Muscle of back (tissue), 11 donors: Measurements from ENCODE around the gene PYGB. TPM values are rescaled to one million over a fixed set of nuclear protein-coding genes. Genes with fewer than 3 reads are reported as not detected.
A peak's percentile ranks its signal among the peaks of the same experiment; 100 is the strongest.
"Not testable (repeated sequence)": the region's sequence is repeated elsewhere in the genome, so short reads cannot be mapped to it uniquely, and the experiment has no call there.

Source experiments
- DNase-seq, 3 donors: peaks; one replicate each; pipeline versions ENCODE4 v3.0.0 to v3.0.0-alpha.2; 2013
- polyA plus RNA-seq, 10 donors: library from polyadenylated mRNA; unstranded; fragments of 120-200 nt; gene quantifications; one replicate each; pipeline ENCODE4 v1.2.1, GENCODE V29; 2013; ENCODE audit not compliant: insufficient read length in 10 of 10

PYGB gene
- polyA plus RNA-seq, 10 donors, result 20.2 to 27.8 (median 23.7) TPM

DNA sequence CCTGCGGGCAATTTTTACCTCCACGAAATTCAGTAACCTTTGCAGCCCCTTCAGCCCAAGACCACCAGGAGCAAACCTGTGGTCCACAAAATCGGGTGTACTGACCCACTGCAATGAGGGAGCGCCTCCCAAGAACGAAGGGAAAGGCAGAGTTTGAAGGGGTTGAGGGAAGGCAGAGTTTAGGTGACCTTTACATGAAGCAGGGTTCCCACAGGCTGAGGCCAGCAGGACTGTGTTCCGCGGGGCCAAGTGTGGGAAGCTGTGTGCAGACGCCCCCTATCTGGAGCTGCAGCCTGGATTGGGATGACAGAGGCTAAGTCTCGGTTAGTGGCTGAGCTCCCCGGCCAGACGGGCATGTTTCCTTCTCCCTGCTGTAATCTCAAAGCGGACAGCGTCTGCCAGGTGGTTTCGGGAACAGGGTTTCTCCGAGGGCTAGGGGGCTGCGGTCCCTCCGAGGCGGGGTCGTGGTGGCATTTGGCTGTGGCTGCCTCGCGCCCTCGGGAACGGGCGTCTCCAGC is 826 bp upstream of the PYGB start:
- peak in 2 of 3 donors; percentile 46 to 77 for DNase-seq

- DNase-seq, result no peak
Measured at GRCh38 chr20:25247518-25247955, 348 bp upstream of the PYGB start.

DNA sequence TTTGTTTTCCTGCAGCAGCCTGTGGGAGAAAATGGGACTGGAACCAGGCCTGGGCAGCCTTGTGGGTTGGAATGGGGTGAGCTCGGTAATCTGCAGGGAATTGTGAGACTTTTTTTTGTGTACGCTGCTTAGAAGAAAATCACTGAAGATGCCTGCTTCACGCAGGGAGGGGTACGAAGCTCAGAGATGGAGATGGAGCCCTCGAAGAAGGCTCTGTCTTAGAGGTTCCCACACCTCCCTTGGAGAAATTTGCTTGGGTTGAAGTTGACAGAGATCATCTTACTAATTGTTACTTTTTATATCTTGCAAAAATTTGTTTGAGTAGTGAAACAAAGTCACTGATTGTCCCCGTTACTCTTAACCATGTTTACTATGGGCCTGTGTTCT is 894 bp downstream of the PYGB start:
- peak in 1 of 3 donors; percentile 73 for DNase-seq

DNA sequence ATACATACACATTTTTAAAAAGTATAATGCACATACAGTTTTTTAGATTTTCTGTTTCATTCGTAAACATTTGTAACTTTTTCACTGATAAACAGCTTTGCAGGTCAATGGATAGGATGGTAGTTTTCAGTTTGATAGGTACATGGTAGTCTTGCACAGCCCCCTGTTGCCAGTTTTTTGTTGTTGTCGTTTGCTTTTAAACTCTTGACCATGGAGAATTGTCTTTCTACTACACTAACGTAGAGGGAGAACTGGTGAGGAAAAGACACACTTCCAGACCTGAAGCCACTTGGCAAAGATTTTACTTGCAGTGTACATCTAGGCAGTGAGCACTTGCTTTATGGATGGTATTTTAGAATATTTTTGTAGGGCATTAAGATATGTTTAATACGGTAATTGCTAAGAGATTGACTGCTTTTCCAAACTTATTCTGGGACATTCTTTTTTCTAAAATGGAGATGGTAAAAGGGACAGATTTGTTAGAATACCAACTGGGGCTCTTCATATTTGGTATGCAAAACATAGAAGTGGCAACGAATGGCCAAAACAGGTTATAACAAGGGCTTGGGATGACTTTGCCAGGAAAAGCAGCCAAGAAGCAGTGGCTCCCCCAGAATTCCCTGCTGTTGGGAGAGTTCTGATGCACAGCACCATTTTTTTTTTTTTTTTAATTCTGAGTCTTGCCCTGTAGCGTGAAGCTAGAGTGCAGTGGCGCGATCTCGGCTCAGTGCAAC is 1.5 kb downstream of the PYGB start:
- DNase-seq, result no peak

DNA sequence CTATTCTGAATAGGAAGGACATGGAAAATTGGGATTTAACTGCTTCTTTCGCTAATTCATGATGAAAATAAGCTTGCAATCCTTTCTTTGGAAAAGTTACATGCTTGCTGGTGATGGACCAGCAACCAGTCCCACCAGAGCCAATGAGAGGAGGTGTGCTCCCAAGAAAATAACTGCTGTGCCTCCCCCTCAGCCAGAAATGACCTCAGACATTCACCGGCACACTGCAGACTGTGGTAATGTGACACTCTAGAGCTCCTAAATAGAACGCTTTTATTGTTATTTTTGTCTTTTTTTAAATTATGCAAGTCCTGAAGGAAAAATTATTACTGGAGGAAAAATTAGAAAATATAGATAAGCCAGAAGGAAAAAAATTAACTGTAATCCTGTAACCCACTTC is 2.6 kb downstream of the PYGB start:
- DNase-seq, result no peak

DNA sequence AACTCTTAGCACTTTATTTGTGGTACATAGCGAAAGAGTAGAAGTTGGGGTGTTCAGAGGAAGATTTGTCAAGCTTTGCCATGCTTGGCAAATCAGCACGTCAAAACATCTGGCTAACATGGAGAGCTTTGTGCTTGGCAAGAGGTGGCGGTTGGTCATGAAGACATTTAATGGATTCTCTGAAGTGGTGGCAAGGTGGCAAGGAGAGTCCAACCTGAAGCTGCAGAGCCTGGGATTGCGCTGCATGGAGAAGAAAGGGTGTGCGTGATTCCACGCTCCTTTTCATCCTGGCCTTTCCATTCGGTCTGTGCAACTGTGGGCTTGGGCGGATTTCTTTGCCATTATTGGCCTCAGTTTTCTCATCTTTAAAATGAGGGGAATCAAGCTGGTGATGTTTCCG is 3.1 kb downstream of the PYGB start:
- DNase-seq, result no peak

- no peak for DNase-seq
Measured at GRCh38 chr20:25251558-25251957, 3.7 kb downstream of the PYGB start.

DNA sequence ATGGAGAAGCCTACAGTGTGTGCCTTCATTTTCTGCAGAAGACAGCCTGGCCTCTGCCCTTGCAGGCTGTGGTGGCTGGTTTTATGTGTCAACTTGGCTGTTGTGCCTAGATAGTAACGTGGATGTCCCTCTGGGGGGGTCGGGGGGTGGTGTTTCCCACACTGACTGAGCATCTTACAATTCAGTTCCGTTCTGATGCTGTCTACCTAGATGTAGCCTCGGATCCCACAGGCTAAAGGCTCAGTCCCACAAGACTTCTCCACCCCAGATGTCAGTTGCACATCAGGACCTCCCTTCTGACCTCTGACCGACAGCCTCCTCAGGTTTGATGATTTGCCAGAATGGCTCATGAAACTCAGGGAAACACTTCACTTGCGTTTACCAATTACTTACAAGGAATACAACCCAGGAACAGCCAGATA is 4.4 kb downstream of the PYGB start:
- no peak for DNase-seq

DNA sequence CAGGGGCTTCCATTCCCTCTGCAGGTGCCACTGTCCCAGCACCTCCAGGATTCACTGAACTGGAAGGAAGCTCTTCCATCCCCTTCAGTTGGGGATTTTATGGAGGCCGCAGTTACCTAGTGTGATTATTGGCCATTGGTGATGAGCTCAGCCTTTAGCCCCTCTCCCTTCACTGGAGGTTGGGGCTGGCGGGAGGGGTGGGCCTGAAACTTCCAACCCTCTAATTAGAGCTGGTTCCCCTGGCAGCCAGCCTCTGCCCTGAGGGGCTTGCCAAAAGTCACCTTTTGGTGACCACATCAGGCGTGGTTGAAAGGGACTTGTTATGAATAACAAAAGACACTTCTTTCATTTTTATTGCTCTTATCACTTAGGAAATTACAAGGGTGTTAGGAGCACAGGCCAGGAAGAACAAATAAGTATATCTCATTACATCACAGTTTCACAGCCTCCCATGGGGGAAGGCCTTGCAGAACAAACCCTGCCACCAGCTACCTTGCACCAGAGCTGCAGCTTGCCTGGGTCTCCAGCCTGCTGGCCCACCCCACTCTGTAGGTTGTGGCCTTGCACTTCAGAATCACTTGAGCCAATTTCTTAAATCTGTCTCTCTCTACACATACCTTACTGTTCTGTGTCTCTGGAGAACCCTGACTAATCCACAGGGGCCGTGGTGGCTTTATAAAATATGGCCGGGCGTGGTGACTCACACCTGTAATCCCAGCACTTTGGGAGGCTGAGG is 5.0 kb downstream of the PYGB start:
- DNase-seq, result no peak

- DNase-seq, result no peak
Measured at GRCh38 chr20:25253606-25254275, 5.9 kb downstream of the PYGB start.

- no peak for DNase-seq
Measured at GRCh38 chr20:25254571-25254970, 6.7 kb downstream of the PYGB start.

GRCh38 chr20:25254986-25255680 is 7.2 kb downstream of the PYGB start:
- DNase-seq, result no peak

DNA sequence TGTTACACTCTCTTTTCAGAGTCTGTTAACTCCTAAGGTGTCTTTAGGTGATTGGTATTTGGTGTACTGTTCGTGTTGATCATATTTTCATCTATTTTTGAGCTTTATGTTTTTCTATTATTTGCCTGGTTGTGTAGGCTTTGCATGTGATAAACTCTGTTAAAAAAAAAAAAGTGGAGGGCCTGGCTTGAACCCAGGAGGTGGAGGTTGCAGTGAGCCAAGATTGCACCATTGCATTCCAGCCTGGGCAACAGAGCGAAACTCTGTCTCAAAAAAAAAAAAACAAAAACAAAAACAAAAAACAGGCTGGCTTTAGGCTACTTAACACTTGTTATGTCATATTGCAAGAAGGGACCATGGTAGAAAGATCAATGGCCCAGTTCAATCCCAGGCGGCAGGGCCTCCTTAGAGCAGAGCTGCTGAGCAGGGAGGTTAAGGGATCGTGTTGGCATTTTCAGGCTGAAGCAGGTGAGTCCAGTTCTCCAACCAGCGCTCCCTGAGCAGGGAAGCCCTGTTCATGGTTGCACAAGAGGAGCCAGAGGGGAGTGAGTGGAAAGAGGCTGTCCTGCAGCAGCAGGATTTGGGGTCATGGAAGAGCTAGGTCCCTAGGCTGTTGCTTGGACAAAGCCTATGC is 8.5 kb downstream of the PYGB start:
- no peak for DNase-seq

- DNase-seq, result no peak
Measured at GRCh38 chr20:25257130-25257529, 9.2 kb downstream of the PYGB start.

DNA sequence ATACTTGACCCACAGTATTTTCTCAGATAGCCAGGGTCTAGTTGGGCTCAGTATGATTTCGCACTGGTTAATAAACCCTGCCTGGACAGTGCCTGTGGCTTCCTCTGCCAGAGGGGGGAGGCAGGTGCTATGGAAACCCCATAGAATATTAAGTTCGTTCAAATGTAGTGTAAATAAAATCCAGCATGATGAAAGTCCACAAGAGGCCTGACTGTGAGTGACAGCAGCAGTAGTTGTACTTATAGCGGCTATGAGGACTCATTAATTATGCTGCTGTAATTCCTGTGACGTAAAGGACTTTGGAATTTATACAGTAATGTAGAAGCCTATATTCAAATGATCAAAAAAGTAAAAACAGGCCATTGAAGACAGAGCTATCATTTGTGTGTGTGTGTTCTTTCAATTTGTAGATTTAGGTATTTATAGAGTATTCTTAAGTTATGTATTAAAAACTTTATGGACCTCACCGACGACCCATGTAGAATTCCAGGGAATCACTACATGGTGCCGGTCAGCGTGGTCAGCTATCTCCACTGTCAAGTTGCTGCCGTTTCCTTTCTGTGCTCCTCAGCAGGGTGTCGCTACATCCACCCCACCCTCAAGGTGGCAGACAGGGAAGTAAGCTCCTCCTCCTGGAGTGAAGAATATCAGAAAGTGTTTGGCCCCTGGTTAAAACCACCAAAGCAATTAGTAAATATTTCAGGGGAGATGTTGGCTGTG is 10.0 kb downstream of the PYGB start:
- DNase-seq, result no peak

GRCh38 chr20:25258476-25258805 is 10.6 kb downstream of the PYGB start:
- no peak for DNase-seq

GRCh38 chr20:25258828-25259227 is 10.9 kb downstream of the PYGB start:
- no peak for DNase-seq

DNA sequence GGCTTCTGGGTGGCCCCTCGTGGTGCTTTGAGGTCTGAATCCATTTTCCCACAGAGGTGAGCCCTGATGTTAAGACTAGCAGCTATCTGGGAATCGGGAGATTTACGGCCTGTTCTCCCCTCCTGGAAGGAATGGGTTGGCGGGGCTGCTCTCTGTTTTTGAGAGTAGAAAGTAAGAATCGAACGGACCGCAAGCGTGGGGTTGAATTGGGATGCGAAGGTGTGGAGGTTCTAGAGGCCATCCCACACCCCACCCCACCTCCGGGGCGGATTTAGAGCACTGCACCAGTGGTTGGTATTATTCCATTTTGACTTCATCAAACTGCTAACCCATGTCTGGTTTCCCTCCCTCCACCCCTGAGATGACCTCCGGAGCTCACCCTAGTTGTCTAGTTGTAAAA is 11.5 kb downstream of the PYGB start:
- DNase-seq, result no peak

DNA sequence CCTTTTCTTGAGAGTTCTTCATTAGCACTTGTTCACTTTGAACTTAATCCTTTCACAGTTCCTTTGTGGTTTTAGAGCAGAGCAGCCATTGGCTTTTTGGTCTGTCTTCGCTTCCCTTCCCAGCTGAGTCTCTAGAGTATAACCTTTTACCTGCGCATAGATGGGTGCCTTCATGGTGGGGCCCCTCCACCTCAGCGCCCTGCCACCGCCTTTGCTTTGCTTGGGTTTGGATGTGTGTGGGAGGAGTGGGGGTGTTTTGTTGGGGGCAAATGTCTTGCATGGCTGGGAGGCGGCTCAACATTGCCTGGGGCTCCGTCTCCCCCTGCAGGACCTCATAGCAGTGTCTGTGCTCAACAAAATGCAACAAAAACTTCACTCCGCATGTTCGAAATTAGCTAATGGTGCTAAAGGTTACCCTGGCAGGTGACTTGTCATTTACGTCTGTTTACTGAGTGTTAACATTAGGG is 11.9 kb downstream of the PYGB start:
- no peak for DNase-seq

GRCh38 chr20:25260770-25261437 is 13.0 kb downstream of the PYGB start:
- DNase-seq, result not testable (repeated sequence)
